Forelimb muscle (tissue), 1 donor: ENCODE results near the gene GCLC. TPM values are rescaled to one million over a fixed set of nuclear protein-coding genes. Genes with fewer than 3 reads are reported as not detected.
A peak's percentile ranks its signal among the peaks of the same experiment; 100 is the strongest.
"Not testable (repeated sequence)": the region's sequence is repeated elsewhere in the genome, so short reads cannot be mapped to it uniquely, and the experiment has no call there.

Experiments
- DNase-seq: peaks from one replicate; pipeline ENCODE4 v3.0.0-alpha.2; 2013; ENCODE audit warnings: low read depth
- polyA plus RNA-seq: library from polyadenylated mRNA; unstranded; fragments of 120-200 nt; gene quantifications from one replicate; pipeline ENCODE4 v1.2.1, GENCODE V29; 2013; ENCODE audit not compliant: insufficient read length

GCLC gene
- polyA plus RNA-seq, 1 donor = 8.3 TPM

DNA sequence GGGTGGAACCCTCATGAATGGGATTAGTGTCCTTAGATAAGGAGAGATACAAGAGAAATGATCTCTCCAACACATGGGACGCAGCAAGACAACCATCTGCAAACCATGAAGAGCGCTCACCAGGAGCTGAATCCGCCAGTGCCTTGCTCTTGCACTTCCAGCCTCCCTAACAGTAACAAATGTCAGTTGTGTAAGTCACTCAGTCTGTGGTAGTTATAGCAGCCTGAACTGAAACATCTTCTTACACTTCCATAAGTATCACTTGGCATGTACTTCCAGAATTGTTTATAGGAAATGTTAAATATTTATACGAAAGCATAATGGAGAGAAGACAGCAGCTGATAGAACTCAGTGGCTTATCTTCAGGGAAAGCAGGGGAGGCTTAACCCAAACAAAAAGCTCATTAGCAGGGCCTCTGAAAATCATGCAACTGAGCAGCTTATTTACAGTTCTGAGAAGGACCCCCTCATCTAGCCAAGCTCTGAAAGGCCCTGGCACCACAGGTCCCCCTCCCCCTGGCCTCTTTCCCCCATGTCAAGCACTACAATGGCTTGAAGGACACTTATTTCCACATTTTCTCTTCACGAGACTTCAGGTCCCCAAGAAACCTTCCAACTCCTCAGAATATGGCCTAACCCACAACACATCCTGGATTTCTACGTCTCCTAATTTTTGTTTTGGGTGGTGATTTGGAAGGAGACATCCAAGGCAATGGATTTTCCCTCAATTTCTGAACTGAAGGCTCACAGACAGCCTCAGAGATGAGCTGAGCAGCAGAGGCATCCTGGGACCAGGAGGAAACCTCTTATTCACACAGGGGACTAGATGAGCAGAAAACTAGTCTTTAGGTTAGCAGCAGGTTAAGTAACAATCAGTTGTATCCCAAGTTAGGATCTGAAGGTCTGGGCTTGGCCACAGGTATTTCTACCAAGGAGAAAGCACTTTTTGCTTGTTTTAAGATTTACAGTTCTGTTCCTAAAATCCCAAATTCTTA is 49.1 kb downstream of the GCLC start:
- no peak for DNase-seq

DNA sequence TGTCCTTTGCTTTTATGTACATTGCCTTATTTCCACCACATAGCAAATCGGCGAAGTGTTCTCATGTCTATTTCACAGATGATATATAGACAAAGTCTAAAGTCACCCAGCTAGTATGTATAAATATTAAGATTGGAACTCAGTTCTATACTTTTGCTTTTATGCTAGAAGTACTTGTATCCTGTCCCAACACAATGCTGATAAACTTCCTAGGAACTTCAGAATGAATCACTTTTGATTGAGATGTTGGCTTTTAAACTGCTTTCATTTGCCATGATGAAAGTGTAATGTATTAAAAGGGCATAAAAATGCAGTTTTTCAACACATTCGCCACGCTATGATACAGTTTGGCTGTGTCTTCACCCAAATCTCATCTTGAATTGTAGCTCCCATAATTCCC is 50.8 kb downstream of the GCLC start:
- DNase-seq = no peak

DNA sequence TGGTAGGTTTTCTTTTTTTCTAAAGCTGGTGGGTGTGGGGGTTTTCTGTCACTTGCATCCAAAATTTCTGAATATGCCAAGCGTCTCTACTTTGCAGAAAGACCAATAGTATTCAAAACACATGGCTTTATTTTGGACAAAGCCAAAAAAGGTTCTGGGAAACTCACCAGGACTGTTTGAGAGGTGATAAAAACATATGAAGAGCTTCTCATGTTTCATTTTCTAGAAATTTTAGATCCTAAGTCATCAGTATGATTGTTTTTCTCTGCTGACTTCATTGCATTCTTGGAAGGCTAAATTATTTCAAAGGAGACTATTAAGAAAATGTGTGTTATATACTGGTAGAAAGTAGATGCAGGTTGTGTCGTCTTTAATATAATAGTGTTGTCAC is 51.3 kb downstream of the GCLC start:
- DNase-seq = no peak

DNA sequence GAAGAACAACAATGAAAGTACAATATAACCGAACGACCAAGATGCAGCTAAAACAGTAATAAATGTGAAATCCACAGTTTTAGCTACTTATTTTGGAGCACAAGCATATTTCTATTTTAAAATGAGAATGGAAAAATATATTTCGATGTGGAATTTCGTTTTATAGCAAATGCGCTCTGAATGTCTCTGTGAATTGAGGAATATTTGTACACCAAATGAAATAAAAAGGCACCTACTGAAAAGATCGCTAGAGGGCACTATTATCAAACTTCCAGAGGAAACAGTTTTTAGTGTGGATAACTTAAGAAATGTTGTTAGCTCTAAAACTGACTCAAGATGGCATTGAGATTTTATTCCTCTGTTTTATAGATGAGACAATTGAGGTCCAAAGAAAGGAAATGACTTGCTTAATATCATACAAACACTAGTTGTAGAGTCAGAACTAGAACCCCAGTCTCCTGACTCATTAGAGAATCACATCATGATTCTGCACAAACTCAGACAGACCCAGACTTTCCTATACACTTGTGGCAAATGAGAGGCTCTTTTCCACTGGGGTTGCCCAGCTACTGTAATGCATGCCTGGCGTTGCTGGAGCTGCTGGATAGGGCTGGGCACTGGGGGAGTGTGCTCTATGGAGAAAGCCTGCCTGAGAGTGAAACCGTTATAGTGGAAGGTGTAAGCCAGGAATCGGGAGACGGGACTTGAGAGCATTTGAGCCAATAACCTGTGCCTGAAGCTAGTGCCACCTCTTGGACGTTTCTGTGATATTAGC is 51.9 kb downstream of the GCLC start:
- DNase-seq = peak; percentile 44

DNA sequence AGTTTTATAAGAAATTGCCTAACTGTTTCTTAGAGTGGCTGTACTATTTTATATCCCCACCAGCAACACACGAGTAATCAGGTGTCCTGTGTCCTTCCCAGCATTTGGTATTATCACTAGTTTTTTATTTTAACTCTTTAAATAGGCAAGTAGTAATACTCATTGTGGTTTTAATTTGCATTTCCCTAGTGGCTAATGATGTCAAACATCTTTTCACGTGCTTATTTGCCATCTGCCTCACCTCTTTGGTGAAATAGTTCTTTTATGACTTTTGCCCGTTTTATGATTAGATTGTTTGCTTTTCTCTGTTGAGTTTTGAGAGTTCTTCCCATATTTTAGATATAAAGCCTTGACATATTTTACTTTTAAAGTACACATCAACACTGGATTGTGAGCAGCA is 57.8 kb downstream of the GCLC start:
- no peak for DNase-seq

DNA sequence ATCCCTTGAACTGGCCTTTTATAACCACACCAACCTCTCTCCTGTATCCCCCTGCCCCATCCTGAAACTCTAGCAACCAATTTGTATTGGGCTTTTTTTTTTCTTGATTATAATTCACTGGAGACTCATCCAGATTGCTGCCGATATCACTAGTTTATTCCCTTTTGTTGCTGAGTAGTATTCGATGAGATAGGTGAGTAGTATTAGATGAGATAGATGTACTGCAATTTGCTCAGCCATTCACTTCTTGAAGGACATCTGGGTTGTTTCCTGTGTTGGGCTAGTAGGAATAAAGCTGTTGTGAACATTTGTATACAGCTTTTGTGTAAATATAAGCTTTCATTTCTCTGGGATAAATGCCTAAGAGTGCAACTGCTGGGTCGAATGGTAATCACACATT is 58.2 kb downstream of the GCLC start:
- DNase-seq = no peak

DNA sequence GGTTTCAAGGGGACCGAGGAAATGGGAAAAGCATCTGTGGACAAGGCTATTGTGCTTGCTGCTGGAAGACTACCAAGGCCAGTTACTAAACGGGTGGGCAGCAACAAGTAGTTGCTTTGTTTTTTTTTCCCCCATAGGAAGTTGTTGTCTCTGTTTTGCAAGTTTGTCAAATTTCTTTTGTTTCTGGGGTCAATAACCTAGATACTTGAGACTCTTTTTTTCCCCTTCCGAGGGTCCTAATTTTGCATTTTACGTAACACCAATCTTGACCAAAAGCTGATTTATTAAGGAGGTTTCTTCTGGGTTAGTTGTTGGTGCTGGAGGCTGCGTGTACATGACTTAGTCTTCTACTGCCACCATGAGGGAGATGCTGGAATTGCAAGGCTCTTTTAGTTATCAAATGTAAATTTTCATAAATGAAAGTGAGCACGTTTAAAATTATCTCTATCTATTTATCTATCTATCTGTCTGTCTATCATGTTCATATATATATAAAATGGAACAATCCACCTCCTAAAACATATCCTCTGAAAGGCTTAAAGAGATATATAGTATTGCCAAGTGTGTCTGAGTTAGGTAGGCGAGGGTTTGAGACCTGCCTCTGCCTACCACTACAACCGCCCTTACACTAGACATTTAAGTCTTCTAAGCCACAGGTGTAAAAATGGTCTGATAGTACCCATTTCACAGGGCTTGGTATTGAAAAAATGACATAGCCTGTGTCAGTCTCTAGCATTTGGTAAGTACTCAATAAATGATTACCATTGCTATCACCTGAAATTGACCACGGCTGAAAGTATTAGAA is 60.2 kb downstream of the GCLC start:
- peak; percentile 35 for DNase-seq

DNA sequence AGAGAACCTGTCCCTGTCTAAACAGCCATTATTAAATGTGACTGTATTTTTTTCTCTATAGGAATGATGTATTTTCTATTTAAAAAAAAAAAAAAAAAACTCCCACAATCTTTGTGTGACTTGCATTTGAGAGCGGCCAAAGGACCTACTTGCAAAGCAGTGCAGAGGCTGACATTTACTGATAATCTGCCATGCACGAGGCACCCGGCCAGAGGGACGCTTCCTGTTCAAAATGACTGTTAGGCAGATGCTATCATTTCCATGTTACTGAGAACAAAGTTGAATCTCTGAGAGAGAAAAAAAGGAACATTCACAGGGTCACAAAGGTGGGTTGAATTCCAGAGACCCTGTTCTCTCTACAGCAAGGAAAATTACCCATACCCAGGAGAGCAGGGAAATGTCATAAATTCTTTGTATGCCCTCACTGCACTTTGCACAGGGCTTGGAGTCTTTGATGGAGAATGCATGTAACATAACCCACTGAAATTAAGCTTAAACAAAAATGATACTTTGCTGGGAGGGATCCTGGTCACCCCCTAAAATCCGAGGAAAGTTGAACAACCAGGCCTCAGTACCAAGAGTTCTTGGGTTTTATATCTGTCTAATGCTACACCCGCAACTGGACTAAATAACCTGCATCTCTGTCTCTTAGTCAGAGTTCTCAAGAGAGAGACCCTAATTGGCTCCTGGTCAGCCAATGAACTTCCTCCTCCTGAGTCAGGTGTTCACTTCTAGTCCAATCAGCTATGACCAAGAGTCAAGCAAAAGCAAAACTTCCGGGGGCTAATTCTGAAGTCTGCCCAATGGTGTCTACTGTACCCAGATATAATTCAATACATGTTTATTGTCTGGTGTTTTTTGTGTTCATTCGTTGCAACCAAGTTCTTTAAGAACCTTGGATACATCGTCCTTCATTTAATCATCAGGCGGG is 61.2 kb downstream of the GCLC start:
- DNase-seq = no peak

DNA sequence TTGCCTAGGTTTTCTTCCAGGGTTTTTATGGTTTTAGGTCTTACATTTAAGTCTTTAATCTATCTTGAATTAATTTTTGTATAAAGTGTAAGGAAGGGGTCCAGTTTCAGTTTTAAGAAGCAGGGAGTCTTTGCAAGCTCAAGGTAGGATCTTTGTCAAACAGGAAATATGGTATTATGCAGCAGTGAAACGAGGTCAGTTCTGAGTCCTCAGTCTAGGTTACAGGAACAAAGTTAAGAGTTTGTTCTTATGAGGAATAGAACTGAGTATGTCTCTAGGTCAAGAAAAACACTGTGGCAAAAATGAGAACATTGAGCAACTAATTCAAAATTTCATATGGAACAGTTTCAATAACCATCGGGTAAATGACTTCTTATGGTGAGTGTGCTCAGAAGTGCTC is 63.6 kb downstream of the GCLC start:
- DNase-seq = no peak

DNA sequence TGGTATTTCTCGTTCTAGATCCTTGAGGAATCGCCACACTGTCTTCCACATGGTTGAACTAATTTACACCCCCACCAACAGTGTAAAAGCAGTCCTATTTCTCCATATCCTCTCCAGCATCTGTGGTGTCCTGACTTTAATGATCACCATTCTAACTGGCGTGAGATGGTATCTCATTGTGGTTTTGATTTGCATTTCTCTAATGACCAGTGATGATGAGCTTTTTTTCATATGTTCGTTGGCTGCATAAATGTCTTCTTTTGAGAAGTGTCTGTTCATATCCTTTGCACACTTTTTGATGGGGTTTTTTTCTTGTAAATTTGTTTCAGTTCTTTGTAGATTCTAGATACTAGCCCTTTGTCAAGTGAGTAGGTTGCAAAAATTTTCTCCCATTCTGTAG is 64.1 kb downstream of the GCLC start:
- not testable (repeated sequence) for DNase-seq

DNA sequence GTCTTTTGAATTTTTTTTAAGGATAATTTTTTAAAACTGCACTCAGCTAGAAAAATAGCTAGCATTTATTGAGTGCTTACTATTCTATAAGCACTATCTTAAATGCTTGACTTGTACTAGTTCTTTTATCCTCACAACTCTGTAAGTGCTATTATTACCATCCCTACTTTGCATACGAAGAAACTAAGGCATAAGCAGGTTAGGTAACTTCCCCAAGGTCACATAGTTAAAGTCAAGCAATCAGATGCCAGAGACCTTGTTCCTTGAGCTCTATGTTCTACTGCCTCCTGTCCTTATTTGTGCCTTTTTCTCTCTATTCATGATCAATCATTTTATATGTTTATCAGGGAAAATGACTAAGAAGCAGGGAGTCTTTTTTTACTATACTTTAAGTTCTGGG is 65.0 kb downstream of the GCLC start:
- DNase-seq = no peak

DNA sequence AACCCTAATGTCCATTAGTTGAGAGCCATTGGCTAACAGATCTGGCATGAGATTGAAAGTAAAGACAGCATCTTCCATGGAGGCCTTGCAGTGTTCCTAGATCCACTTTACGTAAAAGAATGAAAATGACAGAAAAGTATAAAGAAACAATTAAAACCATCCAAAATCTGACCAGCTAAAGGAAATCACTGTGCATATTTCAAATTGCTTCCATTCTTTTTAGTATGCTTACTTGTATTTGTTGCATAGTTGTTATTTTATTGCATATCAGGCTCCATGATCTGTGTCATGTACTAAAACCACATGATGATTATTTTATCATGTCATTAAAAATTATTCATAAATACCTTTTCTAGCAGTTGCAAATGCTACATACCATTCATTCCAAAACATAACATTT is 67.9 kb downstream of the GCLC start:
- DNase-seq = no peak

DNA sequence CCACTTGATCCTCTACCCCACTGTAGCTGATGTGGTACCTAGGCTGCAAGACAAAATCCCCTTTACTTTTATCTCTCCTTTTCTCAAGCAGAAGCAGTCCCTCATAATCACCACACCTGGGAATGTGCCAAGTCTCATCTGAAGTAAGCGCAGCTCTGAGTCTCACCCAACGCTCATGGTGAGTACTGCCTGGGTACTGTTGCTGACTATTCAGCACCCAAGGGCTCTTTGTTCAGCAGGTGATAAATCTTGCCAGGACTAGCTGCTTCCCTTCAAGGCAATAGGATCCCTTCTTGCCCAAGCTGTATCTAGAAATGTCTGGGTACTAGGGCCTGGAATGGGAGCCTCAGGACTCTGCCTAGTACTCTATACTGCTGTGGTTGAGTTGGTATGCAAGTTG is 70.9 kb downstream of the GCLC start:
- DNase-seq = no peak

DNA sequence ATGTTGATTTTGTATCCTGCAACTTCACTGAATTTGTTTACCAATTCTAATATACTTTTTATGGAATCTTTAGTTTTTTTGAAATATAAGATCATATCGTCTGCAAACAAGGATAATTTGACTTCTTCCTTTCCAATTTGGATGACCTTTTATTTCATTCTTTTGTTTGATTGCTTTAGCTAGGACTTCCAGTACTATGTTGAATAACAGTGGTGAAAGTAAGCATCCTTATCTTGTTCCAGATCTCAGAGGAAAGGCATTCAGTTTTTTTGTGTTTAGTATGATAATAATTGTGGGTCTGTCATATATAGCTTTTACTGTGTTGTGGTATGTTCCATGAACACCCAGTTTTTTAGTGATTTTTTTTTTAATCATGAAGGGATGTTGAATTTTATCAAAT is 75.7 kb downstream of the GCLC start:
- no peak for DNase-seq

DNA sequence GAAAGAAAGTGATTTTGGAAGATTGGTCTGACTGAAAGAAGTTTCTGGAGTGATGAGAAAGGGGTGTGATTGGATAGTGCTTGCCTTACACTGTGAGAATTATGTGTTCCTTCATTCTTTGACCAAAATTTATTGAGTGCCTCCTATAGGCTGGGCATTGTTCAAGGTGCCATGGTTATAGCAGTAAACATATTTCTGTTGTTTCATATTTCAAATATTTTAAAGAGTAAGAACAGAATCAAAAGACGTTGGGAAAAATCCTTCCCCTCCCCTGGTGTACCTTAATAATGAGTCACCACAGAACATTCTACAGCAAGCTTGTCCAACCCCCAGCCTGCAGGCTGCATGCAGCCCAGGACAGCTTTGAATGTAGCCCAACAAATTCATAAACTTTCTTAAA is 78.6 kb downstream of the GCLC start:
- DNase-seq = no peak

DNA sequence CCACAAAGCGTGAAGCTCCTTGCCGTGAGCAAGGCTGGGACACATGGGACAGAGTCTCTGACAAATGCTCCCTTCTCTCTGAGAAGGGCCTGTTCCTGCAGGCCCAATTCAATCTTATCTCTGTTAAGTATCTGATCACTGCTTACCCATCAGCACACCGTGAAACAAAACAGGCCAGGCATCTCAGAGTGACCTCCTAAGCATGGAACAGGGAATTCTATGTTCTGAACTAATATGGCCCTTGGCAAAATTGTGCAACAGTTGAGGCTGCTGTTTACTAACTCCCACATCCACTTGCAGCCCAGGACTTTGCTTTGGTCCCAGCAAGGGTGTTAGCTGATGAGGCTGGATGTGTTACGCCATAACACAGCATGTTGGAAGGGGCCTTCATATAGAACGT is 79.2 kb downstream of the GCLC start:
- no peak for DNase-seq

DNA sequence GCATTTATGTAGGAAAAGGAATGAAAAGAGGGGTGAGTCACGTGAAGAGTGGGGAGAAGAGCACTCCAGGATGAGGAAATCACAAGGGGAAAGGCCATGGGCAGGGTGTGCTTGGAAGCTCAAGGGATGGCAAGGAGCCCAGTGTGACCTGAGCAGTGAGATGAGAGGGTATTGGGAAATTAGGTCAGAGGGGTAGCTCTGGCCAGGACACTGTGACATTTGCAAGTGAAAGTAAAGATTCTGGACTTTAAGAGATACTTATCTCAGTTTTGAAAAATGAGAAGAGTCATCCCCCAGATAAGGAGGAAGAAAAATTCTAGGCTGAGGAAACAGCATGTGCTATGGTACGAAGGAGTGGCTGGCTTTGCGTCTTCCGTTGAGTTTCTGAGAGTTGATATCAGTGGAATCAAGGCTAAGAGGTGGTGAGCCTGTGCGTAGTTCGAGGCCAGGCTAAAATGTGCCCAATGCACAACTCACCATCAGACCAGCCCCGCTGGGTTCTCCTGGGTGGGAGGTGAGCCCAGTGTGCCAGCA is 79.9 kb downstream of the GCLC start:
- no peak for DNase-seq

DNA sequence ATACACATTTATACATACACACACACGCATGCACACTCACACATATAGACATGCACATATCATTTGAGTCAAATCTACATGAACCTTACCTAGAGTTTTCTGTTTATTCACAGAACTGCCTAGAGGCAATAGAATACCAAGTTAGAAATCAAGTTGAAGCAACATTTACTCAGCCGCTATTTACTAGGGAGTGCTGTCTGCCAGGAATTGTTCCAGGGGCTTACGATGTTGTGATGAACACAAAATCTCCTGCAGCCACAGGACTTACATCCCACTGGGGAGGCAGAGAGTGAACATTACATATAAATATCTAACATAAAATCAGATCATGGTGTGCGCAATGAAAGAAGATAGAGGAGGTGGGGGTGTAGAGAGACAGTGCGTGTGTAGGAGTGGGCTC is 80.4 kb downstream of the GCLC start:
- no peak for DNase-seq

DNA sequence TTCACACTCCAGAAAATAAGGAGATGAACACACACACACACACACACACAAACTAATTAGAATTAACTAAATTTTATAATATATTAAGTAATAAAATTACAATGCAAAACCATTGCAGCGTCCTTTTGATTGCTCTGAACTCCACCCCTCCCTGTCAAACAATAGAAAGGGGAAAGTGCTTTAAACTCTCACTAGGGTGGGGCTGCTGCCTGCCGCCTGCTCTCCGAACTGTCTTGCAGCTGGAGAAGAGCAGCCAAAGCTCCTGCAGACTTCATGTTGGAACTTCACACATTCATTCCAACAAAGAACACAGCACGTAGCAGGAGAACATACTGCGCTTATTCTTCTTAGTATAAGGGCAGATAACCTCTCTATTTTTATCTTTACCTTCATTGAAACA is 83.2 kb downstream of the GCLC start:
- DNase-seq = no peak

DNA sequence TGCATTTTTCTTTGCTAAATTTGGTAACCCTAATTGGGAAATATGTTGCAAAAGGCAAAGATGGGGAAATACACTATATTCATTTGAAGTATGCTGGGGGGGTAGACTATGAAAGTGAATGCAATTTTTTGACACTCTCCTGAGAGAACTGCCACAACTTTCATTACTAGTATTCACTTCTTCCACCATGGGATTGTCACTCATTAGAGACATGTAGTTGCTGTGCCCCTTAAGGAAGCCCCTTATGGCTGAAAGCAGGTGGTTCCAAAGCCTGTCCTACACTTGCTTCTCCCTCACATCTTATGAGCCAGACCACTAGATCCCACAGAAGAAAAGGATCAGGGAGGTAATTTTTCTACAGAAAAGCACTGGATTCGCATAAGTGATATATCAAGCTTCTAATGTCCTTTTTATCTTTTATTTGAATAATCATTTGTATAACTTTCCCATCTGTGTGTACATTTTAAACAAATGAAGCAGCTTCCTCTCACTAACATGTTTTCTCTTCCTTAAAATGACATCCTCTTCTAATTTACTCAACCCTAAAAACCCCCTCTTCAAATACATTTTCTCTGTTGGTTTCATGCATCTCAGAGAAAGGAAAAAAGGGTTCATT is 83.8 kb downstream of the GCLC start:
- DNase-seq = no peak
